Thymus (tissue), 11 donors: ENCODE measurements around the gene REXO2. TPM values are rescaled to one million over a fixed set of nuclear protein-coding genes. Genes with fewer than 3 reads are reported as not detected.

ENCODE experiments used
- DNase-seq, 9 donors: peaks; one replicate each; pipeline ENCODE4 v3.0.0-alpha.2; 2013; ENCODE audit warnings: low spot score in 9 of 9, low read depth in 6 of 9, missing footprints in 1 of 9
- H3K27ac ChIP-seq, 2 donors: one replicate each; pipeline ENCODE4 v1.5.1; 2013; ENCODE audit warnings: control low read depth in 1 of 2, low read depth in 1 of 2, low read length in 1 of 2, mild to moderate bottlenecking in 1 of 2, moderate library complexity in 1 of 2
- H3K27me3 ChIP-seq, 2 donors: one replicate each; pipeline ENCODE4 v1.5.1; 2013; ENCODE audit warnings: low read length in 1 of 2; ENCODE audit not compliant: control insufficient read depth in 2 of 2, insufficient read depth in 1 of 2
- H3K36me3 ChIP-seq, 2 donors: one replicate each; pipeline ENCODE4 v1.5.1; 2013; ENCODE audit warnings: low read length in 1 of 2, mild to moderate bottlenecking in 1 of 2, moderate library complexity in 1 of 2; ENCODE audit not compliant: control insufficient read depth in 2 of 2, insufficient read depth in 2 of 2
- H3K4me1 ChIP-seq, 2 donors: one replicate each; pipeline ENCODE4 v1.5.1; 2013; ENCODE audit warnings: low read length in 2 of 2; ENCODE audit not compliant: control insufficient read depth in 2 of 2, insufficient read depth in 2 of 2
- H3K4me3 ChIP-seq, 2 donors: one replicate each; pipeline ENCODE4 v1.5.1; 2013; ENCODE audit warnings: low read length in 2 of 2, control low read depth in 1 of 2, mild to moderate bottlenecking in 1 of 2
- H3K9me3 ChIP-seq, 2 donors: one replicate each; pipeline ENCODE4 v1.5.1; 2013; ENCODE audit warnings: low read length in 1 of 2, mild to moderate bottlenecking in 1 of 2; ENCODE audit not compliant: control insufficient read depth in 2 of 2, insufficient read depth in 1 of 2
- WGBS: extraction: QIAGEN DNeasy Blood & Tissue Kit; methylation state at CpG from one replicate; pipeline ENCODE4 v1.1.7; 2013; 5-methylcytosine and 5-hydroxymethylcytosine counted together
- polyA plus RNA-seq: library from polyadenylated mRNA; stranded (reverse); fragments of 200-250 nt; gene quantifications from one replicate; pipeline ENCODE4 v1.2.3, GENCODE V29; 2013
- total RNA-seq: library from RNA; stranded (reverse); fragments of 120-200 nt; gene quantifications from one replicate; pipeline ENCODE4 v1.2.4, GENCODE V29; 2013
- donor health status: healthy.

The REXO2 gene
- total and polyA plus RNA-seq, 2 donors, result 39.4 to 74.7 TPM

DNA sequence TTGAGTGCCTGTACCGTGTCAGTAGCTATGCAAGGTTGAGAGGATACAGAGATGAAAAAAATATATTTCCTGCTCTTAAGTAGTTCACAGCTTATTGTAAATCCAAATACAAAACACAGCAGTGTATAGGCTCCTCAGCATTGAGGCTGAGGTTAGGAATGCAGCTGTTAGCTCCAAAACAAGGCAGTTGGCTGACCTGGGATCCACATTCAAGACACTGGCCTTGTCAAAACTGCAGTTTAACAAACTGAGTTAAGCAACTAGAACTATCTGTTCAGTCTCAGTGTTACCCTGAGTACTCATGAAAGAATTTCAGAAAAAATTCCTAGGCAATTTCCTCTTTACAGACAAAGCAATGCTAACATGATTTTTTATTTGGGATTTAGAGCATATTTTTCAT lies 42.8 kb downstream of the REXO2 start:
- DNase-seq, result no peak
- no peaks in the 10 kb centered on the region for H3K9me3 ChIP-seq
- WGBS, result 87% methylated on average over 1 of the region's 1 CpG

DNA sequence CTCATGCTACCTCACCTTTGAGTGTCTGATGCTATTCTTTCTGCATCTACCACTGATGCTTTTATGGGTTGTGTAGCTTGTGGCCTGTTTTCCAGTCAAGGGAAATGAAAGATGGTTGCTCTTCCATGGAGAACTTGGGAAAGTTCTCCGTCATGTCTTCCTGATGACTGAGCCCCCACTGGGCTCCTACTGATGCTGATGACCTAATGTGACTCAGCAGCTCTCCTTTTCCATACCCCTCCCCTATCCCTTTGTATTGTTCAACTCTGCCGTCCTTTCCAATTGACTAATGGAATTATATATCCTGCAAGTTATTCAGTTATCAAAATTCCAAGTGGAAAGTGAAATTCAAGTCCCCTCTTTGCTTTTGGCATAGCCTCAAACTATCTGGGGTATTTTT lies 44.7 kb downstream of the REXO2 start:
- Histone ChIP-seq H3K9me3 (no peaks in the 10 kb centered on the region), H3K27ac (no peak overlapping the region), H3K36me3 (no peaks in the 10 kb centered on the region), H3K4me3 (no peak overlapping the region), H3K4me1 (no peaks in the 10 kb centered on the region), H3K27me3 (no peaks in the 10 kb centered on the region)
- DNase-seq, result no peak
- 93% methylated on average over 2 of the region's 2 CpGs for WGBS

More for the DNA sequence above, 42.8 kb downstream of the REXO2 start:
- H3K4me1 ChIP-seq, result no peaks in the 10 kb centered on the region
- no peaks in the 10 kb centered on the region for H3K27me3 ChIP-seq
- no peak overlapping the region for H3K27ac ChIP-seq
- H3K4me3 ChIP-seq, result no peak overlapping the region
- no peaks in the 10 kb centered on the region for H3K36me3 ChIP-seq

DNA sequence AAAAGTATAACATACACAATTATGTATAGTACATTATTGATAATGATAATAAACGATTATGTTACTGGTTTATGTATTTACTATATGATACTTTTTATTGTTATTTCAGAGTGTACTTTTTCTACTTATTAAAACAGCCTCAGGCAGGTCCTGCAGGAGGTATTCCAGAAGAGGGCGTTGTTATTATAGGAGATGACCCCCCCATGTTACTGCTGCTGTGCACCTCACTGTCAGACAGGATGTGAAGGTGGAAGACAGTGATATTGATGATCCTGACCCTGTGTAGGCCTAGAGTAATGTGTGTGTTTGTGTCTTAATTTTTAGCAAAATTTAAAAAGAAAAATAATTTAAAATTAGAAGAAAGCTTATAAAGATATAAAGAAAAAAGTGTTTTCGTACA lies 57.6 kb downstream of the REXO2 start:
- DNase-seq, result no peak
- WGBS, result 93% methylated on average over 3 of the region's 3 CpGs
- H3K4me1 ChIP-seq, result no peaks in the 10 kb centered on the region

DNA sequence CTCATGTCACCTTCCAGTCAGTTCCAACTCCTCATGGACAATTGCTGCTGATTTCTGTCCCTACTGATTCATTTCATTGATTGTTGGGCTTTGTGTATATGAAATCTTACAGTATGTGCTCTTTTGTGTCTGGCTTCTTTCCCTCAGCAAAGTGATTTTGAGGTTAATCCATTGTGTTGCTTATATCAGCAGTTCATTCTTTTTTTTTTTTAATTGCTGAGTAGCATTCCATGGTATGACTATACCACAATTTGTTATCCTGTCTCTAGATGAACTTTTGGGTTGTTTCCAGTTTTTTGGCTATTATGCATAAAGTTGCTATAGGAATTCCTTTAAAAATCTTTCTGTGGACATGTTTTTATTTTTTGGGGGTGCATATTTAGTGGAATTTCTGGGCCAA lies 60.5 kb downstream of the REXO2 start:
- Histone ChIP-seq H3K27me3 (no peaks in the 10 kb centered on the region), H3K9me3 (no peaks in the 10 kb centered on the region), H3K36me3 (no peaks in the 10 kb centered on the region), H3K27ac (no peak overlapping the region), H3K4me3 (no peak overlapping the region), H3K4me1 (no peaks in the 10 kb centered on the region)
- DNase-seq, result no peak

More for the DNA sequence above, 57.6 kb downstream of the REXO2 start:
- H3K27me3 ChIP-seq, result no peaks in the 10 kb centered on the region
- H3K4me3 ChIP-seq, result no peak overlapping the region
- no peaks in the 10 kb centered on the region for H3K36me3 ChIP-seq
- H3K27ac ChIP-seq, result no peak overlapping the region
- no peaks in the 10 kb centered on the region for H3K9me3 ChIP-seq

Other genes with a start within 250 kb of the REXO2 start
- 0.99 TPM for gene NNMT, start 143.1 kb upstream of the REXO2 start, total RNA-seq
- 351 TPM for gene NNMT, start 143.1 kb upstream of the REXO2 start, polyA plus RNA-seq
- gene C11orf71, start 39.0 kb upstream of the REXO2 start, total RNA-seq, result 11.5 TPM
- gene C11orf71, start 39.0 kb upstream of the REXO2 start, polyA plus RNA-seq, result 22.9 TPM
- gene RBM7, start 38.8 kb upstream of the REXO2 start, total RNA-seq, result 35.7 TPM
- 22.7 TPM for gene RBM7, start 38.8 kb upstream of the REXO2 start, polyA plus RNA-seq
- 0.05 TPM for gene NXPE1, start 120.4 kb downstream of the REXO2 start, total RNA-seq
- not detected for gene NXPE1, start 120.4 kb downstream of the REXO2 start, polyA plus RNA-seq
- gene NXPE4, start 156.3 kb downstream of the REXO2 start, total RNA-seq, result not detected
- 0.02 TPM for gene NXPE4, start 156.3 kb downstream of the REXO2 start, polyA plus RNA-seq
- gene NXPE2, start 239.1 kb downstream of the REXO2 start, total RNA-seq, result 0.05 TPM
- gene NXPE2, start 239.1 kb downstream of the REXO2 start, polyA plus RNA-seq, result 0.07 TPM